ENCODE measurements around the gene TM9SF4.

GRCh38 chr20:32116079-32116521, 6.6 kb downstream of the TM9SF4 start:
- TF ChIP-seq, protein P1, sequence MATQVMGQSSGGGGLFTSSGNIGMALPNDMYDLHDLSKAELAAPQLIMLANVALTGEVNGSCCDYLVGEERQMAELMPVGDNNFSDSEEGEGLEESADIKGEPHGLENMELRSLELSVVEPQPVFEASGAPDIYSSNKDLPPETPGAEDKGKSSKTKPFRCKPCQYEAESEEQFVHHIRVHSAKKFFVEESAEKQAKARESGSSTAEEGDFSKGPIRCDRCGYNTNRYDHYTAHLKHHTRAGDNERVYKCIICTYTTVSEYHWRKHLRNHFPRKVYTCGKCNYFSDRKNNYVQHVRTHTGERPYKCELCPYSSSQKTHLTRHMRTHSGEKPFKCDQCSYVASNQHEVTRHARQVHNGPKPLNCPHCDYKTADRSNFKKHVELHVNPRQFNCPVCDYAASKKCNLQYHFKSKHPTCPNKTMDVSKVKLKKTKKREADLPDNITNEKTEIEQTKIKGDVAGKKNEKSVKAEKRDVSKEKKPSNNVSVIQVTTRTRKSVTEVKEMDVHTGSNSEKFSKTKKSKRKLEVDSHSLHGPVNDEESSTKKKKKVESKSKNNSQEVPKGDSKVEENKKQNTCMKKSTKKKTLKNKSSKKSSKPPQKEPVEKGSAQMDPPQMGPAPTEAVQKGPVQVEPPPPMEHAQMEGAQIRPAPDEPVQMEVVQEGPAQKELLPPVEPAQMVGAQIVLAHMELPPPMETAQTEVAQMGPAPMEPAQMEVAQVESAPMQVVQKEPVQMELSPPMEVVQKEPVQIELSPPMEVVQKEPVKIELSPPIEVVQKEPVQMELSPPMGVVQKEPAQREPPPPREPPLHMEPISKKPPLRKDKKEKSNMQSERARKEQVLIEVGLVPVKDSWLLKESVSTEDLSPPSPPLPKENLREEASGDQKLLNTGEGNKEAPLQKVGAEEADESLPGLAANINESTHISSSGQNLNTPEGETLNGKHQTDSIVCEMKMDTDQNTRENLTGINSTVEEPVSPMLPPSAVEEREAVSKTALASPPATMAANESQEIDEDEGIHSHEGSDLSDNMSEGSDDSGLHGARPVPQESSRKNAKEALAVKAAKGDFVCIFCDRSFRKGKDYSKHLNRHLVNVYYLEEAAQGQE (IDR thresholded peaks at IDR 0.05; ENCODE audit: low read depth): no peak
- no peak for TF ChIP-seq EP300 (IDR thresholded peaks at IDR 0.05; ENCODE audit: borderline replicate concordance)
- TF ChIP-seq RAD21 (IDR thresholded peaks at IDR 0.05; ENCODE audit: low read depth): no peak
- no peak for TF ChIP-seq YY1 (IDR thresholded peaks at IDR 0.05; ENCODE audit: low read depth)
- TF ChIP-seq, protein P2, sequence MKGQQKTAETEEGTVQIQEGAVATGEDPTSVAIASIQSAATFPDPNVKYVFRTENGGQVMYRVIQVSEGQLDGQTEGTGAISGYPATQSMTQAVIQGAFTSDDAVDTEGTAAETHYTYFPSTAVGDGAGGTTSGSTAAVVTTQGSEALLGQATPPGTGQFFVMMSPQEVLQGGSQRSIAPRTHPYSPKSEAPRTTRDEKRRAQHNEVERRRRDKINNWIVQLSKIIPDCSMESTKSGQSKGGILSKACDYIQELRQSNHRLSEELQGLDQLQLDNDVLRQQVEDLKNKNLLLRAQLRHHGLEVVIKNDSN (IDR thresholded peaks at IDR 0.05): no peak
- TF ChIP-seq, protein P3, sequence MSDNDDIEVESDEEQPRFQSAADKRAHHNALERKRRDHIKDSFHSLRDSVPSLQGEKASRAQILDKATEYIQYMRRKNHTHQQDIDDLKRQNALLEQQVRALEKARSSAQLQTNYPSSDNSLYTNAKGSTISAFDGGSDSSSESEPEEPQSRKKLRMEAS (IDR thresholded peaks at IDR 0.05): no peak

Data from Ishikawa (cell line).